H1 (cell line): Measurements from ENCODE around the gene CNST. TPM values are rescaled to one million over a fixed set of nuclear protein-coding genes. Genes with fewer than 3 reads are reported as not detected.

Source experiments
- CTCF ChIA-PET: fragments of 300-600 bp; sonication (Branson Sonifier 250); formaldehyde crosslinking; loops from one replicate; lab custom pipeline; 2021; ENCODE audit not compliant: partially characterized antibody; lab: Charles Lee
- POLR2A ChIA-PET: fragments of 300-600 bp; sonication (Branson Sonifier 250); formaldehyde crosslinking; loops from one replicate; lab custom pipeline; 2021; ENCODE audit warnings: inconsistent platforms; ENCODE audit not compliant: partially characterized antibody; lab: Charles Lee
- DNase-seq, 2 experiments: peaks; one replicate each; pipeline versions ENCODE4 v3.0.0 to v3.0.0-alpha.2; 2010 to 2022; ENCODE audit warnings: low spot score in 2 of 2, low read depth in 1 of 2, mixed read lengths in 1 of 2
- FAIRE-seq: peaks from 2 replicates; lab custom pipeline; 2011; peaks lifted over from hg19 to GRCh38; lab: Jason Lieb, UNC
- H2AFZ ChIP-seq: 2 replicates; pipeline ENCODE4 v1.8.1; 2012; ENCODE audit warnings: low read length, inconsistent platforms
- H2AK5ac ChIP-seq: 2 replicates; pipeline ENCODE4 v1.6.1; 2013; ENCODE audit warnings: low read depth, low read length
- H2BK120ac ChIP-seq: replicated peaks from 2 replicates; pipeline ENCODE3; 2013; ENCODE audit warnings: low read depth, low read length, inconsistent platforms
- H2BK12ac ChIP-seq: 2 replicates; pipeline ENCODE4 v1.6.1; 2013; ENCODE audit warnings: low read depth, low read length
- H2BK15ac ChIP-seq: 2 replicates; pipeline ENCODE4 v1.6.1; 2013; ENCODE audit warnings: low read length
- H2BK20ac ChIP-seq: 2 replicates; pipeline ENCODE4 v1.6.1; 2013; ENCODE audit warnings: low read length
- H2BK5ac ChIP-seq: 2 replicates; pipeline ENCODE4 v1.6.1; 2013; ENCODE audit warnings: low read depth, low read length
- H3K14ac ChIP-seq: 2 replicates; pipeline ENCODE4 v1.6.1; 2013; ENCODE audit warnings: inconsistent platforms; ENCODE audit not compliant: insufficient read length
- H3K18ac ChIP-seq: 2 replicates; pipeline ENCODE4 v1.6.1; 2013; ENCODE audit warnings: low read length; ENCODE audit errors: extremely low read depth
- H3K23ac ChIP-seq: 2 replicates; pipeline ENCODE4 v1.6.1; 2013; ENCODE audit warnings: inconsistent platforms; ENCODE audit not compliant: insufficient read length
- H3K23me2 ChIP-seq: 2 replicates; pipeline ENCODE4 v1.6.1; 2013; ENCODE audit warnings: low read depth, low read length
- H3K27ac ChIP-seq: 2 replicates; pipeline ENCODE4 v1.6.1; 2011; ENCODE audit warnings: low read depth, low read length, inconsistent platforms
- H3K27me3 ChIP-seq, 4 experiments: replicated peaks in 1 of 4; 1 replicate in 1 of 4; 2 replicates in 3 of 4; pipeline versions ENCODE4 v1.6.1 to v1.8.1; 2011 to 2013; ENCODE audit warnings: low read length in 3 of 4, mild to moderate bottlenecking in 3 of 4, inconsistent platforms in 2 of 4, mixed read lengths in 2 of 4, moderate library complexity in 1 of 4; ENCODE audit not compliant: control insufficient read depth in 3 of 4, insufficient read depth in 3 of 4; ENCODE audit errors: extremely low read depth in 1 of 4
- H3K36me3 ChIP-seq, 4 experiments: 2 replicates each; pipeline versions ENCODE4 v1.6.1 to v1.8.1; 2011 to 2013; ENCODE audit warnings: mild to moderate bottlenecking in 4 of 4, low read length in 3 of 4, moderate library complexity in 2 of 4, control low read depth in 1 of 4, inconsistent platforms in 1 of 4; ENCODE audit not compliant: insufficient read depth in 4 of 4, control insufficient read depth in 2 of 4
- H3K4ac ChIP-seq: replicated peaks from 2 replicates; pipeline ENCODE3; 2013; ENCODE audit warnings: low read length, low read depth, mixed read lengths, inconsistent platforms; ENCODE audit not compliant: insufficient read length
- H3K4me1 ChIP-seq, 4 experiments: replicated peaks in 1 of 4; 1 replicate in 1 of 4; 2 replicates in 3 of 4; pipeline versions ENCODE4 v1.6.1 to v1.8.1; 2011 to 2013; ENCODE audit warnings: low read length in 3 of 4, inconsistent platforms in 2 of 4, mixed read lengths in 1 of 4; ENCODE audit not compliant: insufficient read depth in 4 of 4, control insufficient read depth in 3 of 4
- H3K4me2 ChIP-seq, 2 experiments: 2 replicates each; pipeline versions ENCODE4 v1.6.1 to v1.8.1; 2011 to 2013; ENCODE audit warnings: low read depth in 2 of 2, low read length in 2 of 2, control low read depth in 1 of 2, inconsistent platforms in 1 of 2, mild to moderate bottlenecking in 1 of 2; ENCODE audit not compliant: insufficient read depth in 1 of 2
- H3K4me3 ChIP-seq, 4 experiments: fragments of 200-600, 300-600 bp in 1 of 4; sonication (generic), shearing (Covaris generic), sonication (Bioruptor Twin) in 1 of 4; 2 replicates each; pipeline versions ENCODE4 v1.5.1 to v1.8.1; 2011 to 2016; ENCODE audit warnings: low read length in 4 of 4, low read depth in 3 of 4, control low read depth in 2 of 4, inconsistent platforms in 2 of 4, mild to moderate bottlenecking in 2 of 4, mixed read lengths in 1 of 4, moderate library complexity in 1 of 4; ENCODE audit not compliant: insufficient read depth in 2 of 4; ENCODE audit errors: extremely low read depth in 1 of 4
- H3K56ac ChIP-seq: replicated peaks from 2 replicates; pipeline ENCODE3; 2013; ENCODE audit warnings: low read depth, mild to moderate bottlenecking, mixed read lengths, low read length, inconsistent platforms; ENCODE audit not compliant: insufficient read length
- H3K79me1 ChIP-seq: 2 replicates; pipeline ENCODE4 v1.6.1; 2013; ENCODE audit warnings: low read depth, low read length, control low read depth
- H3K79me2 ChIP-seq, 2 experiments: 2 replicates each; pipeline versions ENCODE4 v1.6.1 to v1.8.1; 2012 to 2013; ENCODE audit warnings: low read length in 2 of 2, mild to moderate bottlenecking in 2 of 2, inconsistent platforms in 1 of 2; ENCODE audit not compliant: insufficient read depth in 2 of 2, control insufficient read depth in 1 of 2
- H3K9ac ChIP-seq, 4 experiments: replicated peaks in 1 of 4; 1 replicate in 1 of 4; 2 replicates in 3 of 4; pipeline versions ENCODE4 v1.6.1 to v1.8.1; 2011 to 2013; ENCODE audit warnings: low read depth in 3 of 4, low read length in 3 of 4, control low read depth in 2 of 4, mild to moderate bottlenecking in 2 of 4, moderate library complexity in 2 of 4, inconsistent platforms in 1 of 4; ENCODE audit errors: extremely low read depth in 1 of 4
- H3K9me3 ChIP-seq, 2 experiments: 2 replicates each; pipeline versions ENCODE4 v1.6.1 to v1.8.1; 2012 to 2013; ENCODE audit warnings: mild to moderate bottlenecking in 2 of 2, moderate library complexity in 2 of 2, control low read depth in 1 of 2, inconsistent platforms in 1 of 2, low read depth in 1 of 2, low read length in 1 of 2, mixed read lengths in 1 of 2; ENCODE audit not compliant: insufficient read depth in 2 of 2
- H4K20me1 ChIP-seq, 2 experiments: replicated peaks in 1 of 2; 2 replicates each; pipeline versions ENCODE3 to v1.8.1; 2011 to 2013; ENCODE audit warnings: inconsistent platforms in 2 of 2, low read length in 2 of 2, mild to moderate bottlenecking in 1 of 2; ENCODE audit not compliant: insufficient read depth in 2 of 2, control insufficient read depth in 1 of 2
- H4K5ac ChIP-seq: 2 replicates; pipeline ENCODE4 v1.6.1; 2013; ENCODE audit warnings: low read length, low read depth, mixed read lengths, inconsistent platforms; ENCODE audit not compliant: insufficient read length
- H4K8ac ChIP-seq: 2 replicates; pipeline ENCODE4 v1.8.0; 2013; ENCODE audit warnings: mild to moderate bottlenecking, moderate library complexity, low read length, inconsistent platforms; ENCODE audit not compliant: insufficient read depth; ENCODE audit errors: extremely low read depth
- H4K91ac ChIP-seq: replicated peaks from 2 replicates; pipeline ENCODE3; 2013; ENCODE audit warnings: low read length, mixed read lengths, inconsistent platforms; ENCODE audit not compliant: insufficient read length
- BRCA1 ChIP-seq: IDR thresholded peaks from 2 replicates; pipeline ENCODE4 v1.6.1; 2012; ENCODE audit warnings: low read depth, low read length, improper control_type of control experiment
- EP300 ChIP-seq, 2 experiments: IDR thresholded peaks; 1 replicate in 1 of 2; 2 replicates in 1 of 2; pipeline ENCODE4 v1.6.1; 2011 to 2012; ENCODE audit warnings: low read depth in 2 of 2, low read length in 2 of 2, mild to moderate bottlenecking in 2 of 2, borderline replicate concordance in 1 of 2, inconsistent platforms in 1 of 2, moderate library complexity in 1 of 2
- EZH2 ChIP-seq: fragments of 200-600 bp; sonication (generic); IDR thresholded peaks from 2 replicates; pipeline ENCODE4 v1.7.1; 2012; ENCODE audit warnings: low read depth, mild to moderate bottlenecking, moderate library complexity, low read length, inconsistent platforms; ENCODE audit not compliant: severe bottlenecking
- GTF2F1 ChIP-seq: IDR thresholded peaks from 2 replicates; pipeline ENCODE4 v1.6.1; 2012; ENCODE audit warnings: low read depth, low read length, improper control_type of control experiment, borderline replicate concordance
- MAFK ChIP-seq: IDR thresholded peaks from 2 replicates; pipeline ENCODE4 v1.6.1; 2012; ENCODE audit warnings: low read depth, mild to moderate bottlenecking, improper control_type of control experiment, low read length
- RBBP5 ChIP-seq: IDR thresholded peaks from 2 replicates; pipeline ENCODE4 v1.7.1; 2012; ENCODE audit warnings: low read depth, mild to moderate bottlenecking, inconsistent platforms, low read length, moderate library complexity, borderline replicate concordance
- RFX5 ChIP-seq: IDR thresholded peaks from 2 replicates; pipeline ENCODE4 v1.6.1; 2011; ENCODE audit warnings: low read depth, low read length, improper control_type of control experiment, borderline replicate concordance
- SIRT6 ChIP-seq: IDR thresholded peaks from one replicate; pipeline ENCODE4 v1.7.1; 2012; ENCODE audit warnings: low read length, inconsistent platforms
- SP1 ChIP-seq: IDR thresholded peaks from 2 replicates; pipeline ENCODE4 v1.6.1; 2011; ENCODE audit warnings: low read depth, low read length
- WGBS, 2 experiments: shearing (Covaris generic) in 1 of 2; methylation state at CpG; one replicate each; pipeline versions ENCODE4 v1.1.6 to v1.1.7; 2013 to 2015; ENCODE audit warnings: low lambda C conversion rate in 2 of 2, mixed read lengths in 2 of 2, inconsistent platforms in 1 of 2, low coverage in 1 of 2, missing lambda C conversion rate in 1 of 2; ENCODE audit not compliant: insufficient replicate concordance in 2 of 2, insufficient coverage in 1 of 2, insufficient read length in 1 of 2; ENCODE audit errors: extremely low coverage in 1 of 2, missing lambda C conversion rate in 1 of 2; 5-methylcytosine and 5-hydroxymethylcytosine counted together
- polyA plus RNA-seq, 7 experiments: library from polyadenylated mRNA; depleted of rRNA in 3 of 7; stranded (reverse) in 5 of 7; unstranded in 2 of 7; fragments of >200 nt in 5 of 7; fragments of 200-250 nt in 2 of 7; gene quantifications; 1 replicate in 5 of 7; 2 replicates in 1 of 7; 4 replicates in 1 of 7; pipeline versions ENCODE4 v1.2.1 to v1.2.3, GENCODE V29; 2011 to 2013; ENCODE audit warnings: missing spikeins in 2 of 7, mixed read lengths in 2 of 7
- total RNA-seq: library from RNA; stranded (reverse); fragmentation: NEBNext Ultra II Directional; extraction: Animal tissue kit (Norgen Biotek cat#: 25700); gene quantifications from 2 replicates; pipeline ENCODE4 v1.2.1, GENCODE V29; 2021
- TF ChIP-seq, protein P1 (sequence below), 3 experiments: IDR thresholded peaks; 1 replicate in 2 of 3; 2 replicates in 1 of 3; pipeline versions ENCODE4 v1.5.1 to v1.6.1; 2011; ENCODE audit warnings: low read length in 3 of 3, mild to moderate bottlenecking in 3 of 3, inconsistent platforms in 2 of 3, low read depth in 1 of 3, moderate library complexity in 1 of 3; ENCODE audit not compliant: insufficient read depth in 1 of 3; ENCODE audit errors: control extremely low read depth in 1 of 3

CNST gene
- total and polyA plus RNA-seq, 2 of the 8 experiments (the other 6 are each of a cell fraction or from before 2014, with no cell fraction given): 5.3 to 21.3 TPM

DNA sequence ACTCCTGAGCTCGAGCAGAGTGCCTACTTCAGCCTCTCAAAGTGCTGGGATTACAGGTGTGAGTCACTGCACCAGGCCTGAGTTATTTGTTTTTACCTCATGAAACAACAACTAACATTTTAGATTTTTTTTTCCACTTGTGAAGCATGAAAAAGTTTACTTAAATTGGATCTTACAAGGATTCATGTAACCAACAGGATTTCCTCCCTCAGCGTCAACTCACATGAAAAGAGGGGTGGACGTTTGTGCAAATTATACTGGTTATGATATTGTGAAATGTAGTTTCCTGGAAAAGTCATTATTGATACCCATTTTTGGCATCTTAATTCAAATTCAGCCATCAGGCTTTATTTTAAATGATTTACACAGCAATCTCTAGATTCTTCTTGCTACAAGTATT, 6.5 kb downstream of the CNST start:
- no peaks in the 10 kb centered on the region for H3K36me3 ChIP-seq
- H4K91ac ChIP-seq: no peak overlapping the region
- no peak for TF ChIP-seq SIRT6
- TF ChIP-seq SP1: no peak
- TF ChIP-seq GTF2F1: no peak
- TF ChIP-seq RBBP5: no peak
- TF ChIP-seq RFX5: no peak
- no peak for TF ChIP-seq EP300 (IDR thresholded peaks at IDR 0.05; ENCODE audit: borderline replicate concordance in 1 of 2, low read depth in 2 of 2, low read length in 2 of 2)
- TF ChIP-seq, protein P1, sequence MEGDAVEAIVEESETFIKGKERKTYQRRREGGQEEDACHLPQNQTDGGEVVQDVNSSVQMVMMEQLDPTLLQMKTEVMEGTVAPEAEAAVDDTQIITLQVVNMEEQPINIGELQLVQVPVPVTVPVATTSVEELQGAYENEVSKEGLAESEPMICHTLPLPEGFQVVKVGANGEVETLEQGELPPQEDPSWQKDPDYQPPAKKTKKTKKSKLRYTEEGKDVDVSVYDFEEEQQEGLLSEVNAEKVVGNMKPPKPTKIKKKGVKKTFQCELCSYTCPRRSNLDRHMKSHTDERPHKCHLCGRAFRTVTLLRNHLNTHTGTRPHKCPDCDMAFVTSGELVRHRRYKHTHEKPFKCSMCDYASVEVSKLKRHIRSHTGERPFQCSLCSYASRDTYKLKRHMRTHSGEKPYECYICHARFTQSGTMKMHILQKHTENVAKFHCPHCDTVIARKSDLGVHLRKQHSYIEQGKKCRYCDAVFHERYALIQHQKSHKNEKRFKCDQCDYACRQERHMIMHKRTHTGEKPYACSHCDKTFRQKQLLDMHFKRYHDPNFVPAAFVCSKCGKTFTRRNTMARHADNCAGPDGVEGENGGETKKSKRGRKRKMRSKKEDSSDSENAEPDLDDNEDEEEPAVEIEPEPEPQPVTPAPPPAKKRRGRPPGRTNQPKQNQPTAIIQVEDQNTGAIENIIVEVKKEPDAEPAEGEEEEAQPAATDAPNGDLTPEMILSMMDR (IDR thresholded peaks at IDR 0.05; ENCODE audit: control extremely low read depth in 1 of 3, insufficient read depth in 1 of 3, low read depth in 1 of 3, low read length in 3 of 3): no peak
- no peak for TF ChIP-seq BRCA1
- TF ChIP-seq EZH2: no peak
- no peak for TF ChIP-seq MAFK
- no peak overlapping the region for H2AK5ac ChIP-seq
- no peaks in the 10 kb centered on the region for H3K9me3 ChIP-seq
- no peaks in the 10 kb centered on the region for H3K79me1 ChIP-seq
- H3K4ac ChIP-seq: no peak overlapping the region
- H2BK12ac ChIP-seq: no peak overlapping the region
- 97% methylated on average over 3 of the region's 3 CpGs; no CpG with 5 or more reads in 1 of the 2 experiments for WGBS, 2 experiments
- H2BK5ac ChIP-seq: no peak overlapping the region
- no peak overlapping the region for H3K27ac ChIP-seq
- no peak overlapping the region for H3K56ac ChIP-seq
- no peaks in the 10 kb centered on the region for H3K4me1 ChIP-seq
- no peak overlapping the region for H3K14ac ChIP-seq
- peaks cover 0 to 55% of the 10 kb centered on the region in 2 experiments; a peak in 2 of 4 replicates for H3K79me2 ChIP-seq
- H4K20me1 ChIP-seq: peaks cover 0 to 5% of the 10 kb centered on the region in 2 experiments
- no peak overlapping the region for H2BK120ac ChIP-seq
- no peak overlapping the region for H4K8ac ChIP-seq
- H3K18ac ChIP-seq: no peak overlapping the region
- FAIRE-seq (no peak), DNase-seq (no peak)
- H3K23ac ChIP-seq: no peak overlapping the region
- no peak overlapping the region for H2BK20ac ChIP-seq
- H2BK15ac ChIP-seq: no peak overlapping the region
- CTCF ChIA-PET: interaction anchor here (0.6 kb wide), 1 partner anchor 41 kb away, joined by 3 read pairs; no protein-coding TSS in a partner anchor
- no peaks in the 10 kb centered on the region for H3K27me3 ChIP-seq
- POLR2A ChIA-PET: no interaction called here
- no peak overlapping the region for H3K4me2 ChIP-seq
- no peak overlapping the region for H3K9ac ChIP-seq
- H4K5ac ChIP-seq: no peak overlapping the region
- no peak overlapping the region for H2AFZ ChIP-seq
- no peaks in the 10 kb centered on the region for H3K23me2 ChIP-seq
- no peak overlapping the region for H3K4me3 ChIP-seq
